Measurements from ENCODE around the gene ACOXL.

Gene ACOXL

GRCh38 chr2:110888411-110888810 is 156.0 kb downstream of the ACOXL start:
- no peaks in the 10 kb centered on the region for H3F3A ChIP-seq (ENCODE audit: insufficient read depth)
- H3K36me3 ChIP-seq (ENCODE audit: low read length), result no peaks in the 10 kb centered on the region
- no peak overlapping the region for H3K9ac ChIP-seq (ENCODE audit: low read length)
- no peaks in the 10 kb centered on the region for H3K79me2 ChIP-seq (ENCODE audit: insufficient read depth, low read length)
- no peak overlapping the region for H3K27ac ChIP-seq (ENCODE audit: low read depth, low read length)
- no peaks in the 10 kb centered on the region for H3K9me3 ChIP-seq (ENCODE audit: insufficient read depth, low read length)
- H3K9me2 ChIP-seq (replicated peaks; ENCODE audit: insufficient read depth, low read length), result no peaks in the 10 kb centered on the region
- H3K27me3 ChIP-seq (ENCODE audit: low read length), result no peaks in the 10 kb centered on the region
- no peak overlapping the region for H3K4me2 ChIP-seq (ENCODE audit: low read depth, low read length, poor library complexity, severe bottlenecking)
- H3K4me3 ChIP-seq (ENCODE audit: insufficient read depth, low read length, poor library complexity, severe bottlenecking), result no peak overlapping the region
- TF ChIP-seq CTCF (IDR thresholded peaks at IDR 0.05; ENCODE audit: insufficient read depth, low read length, poor library complexity, severe bottlenecking) (no peak), EZH2phosphoT487 (conservative IDR thresholded peaks at IDR 0.05; ENCODE audit: low read length) (no peak)
- no peak overlapping the region for H2AFZ ChIP-seq (ENCODE audit: low read depth, low read length, severe bottlenecking)
- no peaks in the 10 kb centered on the region for H4K20me1 ChIP-seq (ENCODE audit: low read depth, low read length)

DNA sequence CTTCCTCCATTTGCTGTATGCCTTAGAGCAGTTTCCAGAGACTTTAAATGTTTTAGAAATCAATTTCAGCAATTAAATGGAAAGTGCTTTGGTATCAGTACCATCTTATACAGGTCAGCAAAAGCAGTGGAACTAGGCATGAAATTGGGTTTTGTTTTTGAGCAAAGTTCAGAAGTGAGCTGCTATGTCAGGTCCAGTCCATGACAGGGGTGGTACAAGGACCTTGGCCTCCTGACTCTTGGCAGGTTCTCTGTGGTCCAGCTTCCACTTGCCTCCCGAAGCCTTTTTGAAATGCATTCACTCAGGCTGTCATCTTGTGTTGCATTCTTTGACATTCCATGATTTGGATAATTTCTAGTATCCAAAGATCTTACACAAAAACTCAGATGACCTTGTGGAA is 159.3 kb downstream of the ACOXL start:
- no peaks in the 10 kb centered on the region for H4K20me1 ChIP-seq (ENCODE audit: low read depth, low read length)
- H3F3A ChIP-seq (ENCODE audit: insufficient read depth), result no peaks in the 10 kb centered on the region
- H3K9me3 ChIP-seq (ENCODE audit: insufficient read depth, low read length), result no peaks in the 10 kb centered on the region
- H3K9me2 ChIP-seq (replicated peaks; ENCODE audit: insufficient read depth, low read length), result no peaks in the 10 kb centered on the region
- H2AFZ ChIP-seq (ENCODE audit: low read depth, low read length, severe bottlenecking), result no peak overlapping the region
- H3K4me3 ChIP-seq (ENCODE audit: insufficient read depth, low read length, poor library complexity, severe bottlenecking), result no peak overlapping the region
- H3K9ac ChIP-seq (ENCODE audit: low read length), result no peak overlapping the region
- H3K27me3 ChIP-seq (ENCODE audit: low read length), result no peaks in the 10 kb centered on the region
- no peaks in the 10 kb centered on the region for H3K36me3 ChIP-seq (ENCODE audit: low read length)
- no peaks in the 10 kb centered on the region for H3K79me2 ChIP-seq (ENCODE audit: insufficient read depth, low read length)
- TF ChIP-seq CTCF (IDR thresholded peaks at IDR 0.05; ENCODE audit: insufficient read depth, low read length, poor library complexity, severe bottlenecking) (no peak), EZH2phosphoT487 (conservative IDR thresholded peaks at IDR 0.05; ENCODE audit: low read length) (no peak)
- no peak overlapping the region for H3K4me2 ChIP-seq (ENCODE audit: low read depth, low read length, poor library complexity, severe bottlenecking)
- H3K27ac ChIP-seq (ENCODE audit: low read depth, low read length), result no peak overlapping the region

DNA sequence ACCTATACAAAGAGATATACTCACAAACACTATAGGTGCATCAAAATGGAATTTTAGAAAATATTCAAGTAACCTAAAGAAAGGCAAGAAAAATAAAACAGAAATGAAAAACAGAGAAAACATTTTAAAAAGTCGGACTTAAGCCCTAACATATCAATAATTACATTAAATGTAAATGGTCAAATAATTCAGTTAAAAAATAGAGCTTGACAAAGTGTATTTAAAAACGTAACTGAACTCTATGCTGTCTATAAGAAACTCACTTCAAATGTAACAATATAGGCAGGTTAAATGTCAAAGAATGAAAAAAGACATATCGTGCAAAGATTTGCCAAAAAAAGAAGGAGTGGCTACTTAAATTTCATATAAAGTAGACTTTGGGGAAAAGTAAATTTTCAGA is 163.9 kb downstream of the ACOXL start:
- no peaks in the 10 kb centered on the region for H3K9me3 ChIP-seq (ENCODE audit: insufficient read depth, low read length)
- H3K9ac ChIP-seq (ENCODE audit: low read length), result no peak overlapping the region
- no peak for TF ChIP-seq CTCF (IDR thresholded peaks at IDR 0.05; ENCODE audit: insufficient read depth, low read length, poor library complexity, severe bottlenecking)
- no peak for TF ChIP-seq EZH2phosphoT487 (conservative IDR thresholded peaks at IDR 0.05; ENCODE audit: low read length)
- H3K79me2 ChIP-seq (ENCODE audit: insufficient read depth, low read length), result no peaks in the 10 kb centered on the region
- H3K27ac ChIP-seq (ENCODE audit: low read depth, low read length), result no peak overlapping the region
- no peaks in the 10 kb centered on the region for H3K27me3 ChIP-seq (ENCODE audit: low read length)
- H2AFZ ChIP-seq (ENCODE audit: low read depth, low read length, severe bottlenecking), result no peak overlapping the region
- H3F3A ChIP-seq (ENCODE audit: insufficient read depth), result no peaks in the 10 kb centered on the region
- H3K4me3 ChIP-seq (ENCODE audit: insufficient read depth, low read length, poor library complexity, severe bottlenecking), result no peak overlapping the region
- H3K36me3 ChIP-seq (ENCODE audit: low read length), result no peaks in the 10 kb centered on the region
- no peaks in the 10 kb centered on the region for H3K9me2 ChIP-seq (replicated peaks; ENCODE audit: insufficient read depth, low read length)
- H4K20me1 ChIP-seq (ENCODE audit: low read depth, low read length), result no peaks in the 10 kb centered on the region
- H3K4me2 ChIP-seq (ENCODE audit: low read depth, low read length, poor library complexity, severe bottlenecking), result no peak overlapping the region

DNA sequence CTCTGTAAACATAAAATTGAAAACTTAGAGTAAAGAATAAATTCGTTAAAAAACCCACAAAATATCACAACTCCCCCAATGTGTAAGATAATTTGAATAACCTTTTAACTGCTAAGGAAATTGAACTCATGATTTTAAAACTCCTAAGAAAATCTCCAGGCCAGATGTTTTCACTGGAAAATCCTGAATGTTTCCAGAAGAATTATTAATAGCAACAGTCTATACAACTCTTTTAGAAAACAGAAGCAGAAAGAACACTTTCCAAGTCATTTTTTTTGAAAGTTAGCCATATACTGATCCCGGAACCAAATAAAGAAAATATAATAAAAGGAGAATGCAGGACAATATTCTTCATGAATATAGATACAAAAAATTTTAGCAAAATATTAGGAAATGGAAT is 165.6 kb downstream of the ACOXL start:
- Histone ChIP-seq H3F3A (ENCODE audit: insufficient read depth) (no peaks in the 10 kb centered on the region), H3K79me2 (ENCODE audit: insufficient read depth, low read length) (no peaks in the 10 kb centered on the region), H3K9me3 (ENCODE audit: insufficient read depth, low read length) (no peaks in the 10 kb centered on the region), H3K36me3 (ENCODE audit: low read length) (no peaks in the 10 kb centered on the region), H3K27ac (ENCODE audit: low read depth, low read length) (no peak overlapping the region), H3K9me2 (replicated peaks; ENCODE audit: insufficient read depth, low read length) (no peaks in the 10 kb centered on the region), H3K9ac (ENCODE audit: low read length) (no peak overlapping the region), H2AFZ (ENCODE audit: low read depth, low read length, severe bottlenecking) (no peak overlapping the region), H3K4me3 (ENCODE audit: insufficient read depth, low read length, poor library complexity, severe bottlenecking) (no peak overlapping the region), H4K20me1 (ENCODE audit: low read depth, low read length) (no peaks in the 10 kb centered on the region), H3K27me3 (ENCODE audit: low read length) (no peaks in the 10 kb centered on the region), H3K4me2 (ENCODE audit: low read depth, low read length, poor library complexity, severe bottlenecking) (no peak overlapping the region)
- TF ChIP-seq CTCF (IDR thresholded peaks at IDR 0.05; ENCODE audit: insufficient read depth, low read length, poor library complexity, severe bottlenecking) (no peak), EZH2phosphoT487 (conservative IDR thresholded peaks at IDR 0.05; ENCODE audit: low read length) (no peak)
